OCI-LY7 (cell line): ENCODE data around the gene SNX7.

ENCODE experiments used
- EZH2phosphoT487 ChIP-seq: fragments of 200-600 bp; sonication (generic); IDR thresholded peaks from 2 replicates; pipeline ENCODE4 v1.6.1; 2018; ENCODE audit warnings: low read depth, borderline replicate concordance, mild to moderate bottlenecking, mixed run types, antibody characterized with exemption, low read length, moderate library complexity, mixed read lengths
- TF ChIP-seq, protein P1 (sequence below): fragments of 200-600 bp; sonication (generic); conservative IDR thresholded peaks from 2 replicates; pipeline ENCODE4 v1.5.1; 2014; ENCODE audit warnings: mild to moderate bottlenecking, antibody characterized with exemption, low read length, moderate library complexity, mixed read lengths

DNA sequence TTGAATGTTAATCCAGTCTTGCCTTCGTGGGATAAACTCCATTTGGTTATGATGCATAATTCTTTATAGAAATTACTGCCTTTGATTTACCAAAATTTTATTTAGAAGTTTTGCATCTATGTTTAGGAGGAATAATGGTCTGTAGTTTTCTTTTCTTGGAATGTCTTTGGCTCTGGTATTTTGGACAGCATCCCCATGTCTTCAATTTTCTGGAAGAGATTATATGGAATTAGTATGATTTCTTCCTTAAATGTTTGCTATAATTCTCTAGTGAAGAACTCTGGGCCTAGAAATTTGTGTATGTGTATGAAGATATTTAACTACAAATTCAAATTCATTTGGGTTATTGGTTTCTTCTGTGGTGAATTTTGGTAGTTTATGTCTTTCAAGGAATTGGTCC lies 92.7 kb downstream of the SNX7 start:
- TF ChIP-seq, protein P1, sequence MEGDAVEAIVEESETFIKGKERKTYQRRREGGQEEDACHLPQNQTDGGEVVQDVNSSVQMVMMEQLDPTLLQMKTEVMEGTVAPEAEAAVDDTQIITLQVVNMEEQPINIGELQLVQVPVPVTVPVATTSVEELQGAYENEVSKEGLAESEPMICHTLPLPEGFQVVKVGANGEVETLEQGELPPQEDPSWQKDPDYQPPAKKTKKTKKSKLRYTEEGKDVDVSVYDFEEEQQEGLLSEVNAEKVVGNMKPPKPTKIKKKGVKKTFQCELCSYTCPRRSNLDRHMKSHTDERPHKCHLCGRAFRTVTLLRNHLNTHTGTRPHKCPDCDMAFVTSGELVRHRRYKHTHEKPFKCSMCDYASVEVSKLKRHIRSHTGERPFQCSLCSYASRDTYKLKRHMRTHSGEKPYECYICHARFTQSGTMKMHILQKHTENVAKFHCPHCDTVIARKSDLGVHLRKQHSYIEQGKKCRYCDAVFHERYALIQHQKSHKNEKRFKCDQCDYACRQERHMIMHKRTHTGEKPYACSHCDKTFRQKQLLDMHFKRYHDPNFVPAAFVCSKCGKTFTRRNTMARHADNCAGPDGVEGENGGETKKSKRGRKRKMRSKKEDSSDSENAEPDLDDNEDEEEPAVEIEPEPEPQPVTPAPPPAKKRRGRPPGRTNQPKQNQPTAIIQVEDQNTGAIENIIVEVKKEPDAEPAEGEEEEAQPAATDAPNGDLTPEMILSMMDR: no peak
- no peak for TF ChIP-seq EZH2phosphoT487
